ENCODE results near the gene RTEL1.
A peak's percentile ranks its signal among the peaks of the same experiment; 100 is the strongest.

RTEL1 gene

DNA sequence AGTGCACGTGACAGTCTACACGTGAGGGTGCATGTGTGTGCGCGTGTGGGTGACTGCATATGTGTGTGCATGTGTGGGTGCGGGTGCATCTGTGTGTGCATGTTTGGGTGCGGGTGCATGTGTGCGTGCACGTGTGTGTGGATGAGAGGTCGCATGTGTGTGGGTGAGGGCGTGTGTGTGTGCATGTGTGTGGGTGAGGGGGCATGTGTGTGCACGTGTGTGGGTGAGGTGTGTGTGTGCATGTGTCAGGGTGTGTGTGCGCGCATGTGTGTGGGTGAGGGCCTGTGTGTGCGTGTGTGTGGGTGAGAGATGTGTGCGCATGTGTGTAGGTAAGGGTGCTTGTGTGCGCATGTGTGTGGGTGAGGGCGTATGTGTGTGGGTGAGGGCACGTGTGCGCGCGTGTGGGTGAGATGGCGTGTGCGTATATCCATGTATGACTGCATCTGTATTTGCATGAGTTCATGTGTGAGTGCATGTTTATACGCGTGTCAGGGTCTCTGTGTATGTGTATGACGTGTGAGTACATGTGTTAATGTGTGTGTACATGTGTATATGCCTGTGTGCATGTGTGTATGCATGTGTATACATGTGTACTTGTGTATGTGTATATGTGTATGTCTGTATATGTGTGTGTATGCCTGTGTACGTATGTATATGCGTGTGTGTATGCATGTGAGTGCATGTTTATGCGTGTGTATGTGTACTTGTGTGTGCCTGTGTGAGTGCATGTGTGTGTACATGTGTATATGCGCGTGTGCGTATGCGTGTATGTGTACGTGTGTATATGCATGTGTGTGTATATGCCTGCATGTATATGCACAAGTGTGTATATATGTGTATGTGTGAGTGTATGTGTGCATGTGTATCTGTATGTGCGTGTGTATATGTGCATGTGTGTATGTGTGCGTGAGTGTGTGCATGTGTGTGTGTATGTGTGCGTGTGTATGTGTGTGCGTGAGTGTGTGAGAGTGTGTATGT, 74.3 kb downstream of the RTEL1 start:
- DNase-seq: no peak

DNA sequence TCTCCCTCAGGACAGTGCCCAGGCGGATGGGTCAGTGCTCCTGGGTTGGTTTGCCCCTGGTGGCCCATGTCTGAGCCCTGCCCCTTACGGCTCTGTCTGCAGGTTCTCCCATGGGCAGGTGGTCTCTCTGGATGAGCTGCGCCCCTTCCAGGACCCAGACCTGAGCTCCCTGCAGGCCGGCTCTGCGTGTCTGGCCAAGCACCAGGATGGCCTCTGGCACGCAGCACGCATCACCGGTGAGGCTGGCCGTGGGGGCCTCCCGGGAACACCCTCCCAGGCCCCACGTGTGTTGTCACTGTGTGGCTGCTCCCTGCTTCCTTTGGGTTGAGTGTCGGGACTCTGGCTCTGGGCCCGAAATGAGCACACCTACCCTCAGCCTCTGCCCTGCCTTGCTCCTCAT, 75.0 kb downstream of the RTEL1 start:
- no peak for DNase-seq

DNA sequence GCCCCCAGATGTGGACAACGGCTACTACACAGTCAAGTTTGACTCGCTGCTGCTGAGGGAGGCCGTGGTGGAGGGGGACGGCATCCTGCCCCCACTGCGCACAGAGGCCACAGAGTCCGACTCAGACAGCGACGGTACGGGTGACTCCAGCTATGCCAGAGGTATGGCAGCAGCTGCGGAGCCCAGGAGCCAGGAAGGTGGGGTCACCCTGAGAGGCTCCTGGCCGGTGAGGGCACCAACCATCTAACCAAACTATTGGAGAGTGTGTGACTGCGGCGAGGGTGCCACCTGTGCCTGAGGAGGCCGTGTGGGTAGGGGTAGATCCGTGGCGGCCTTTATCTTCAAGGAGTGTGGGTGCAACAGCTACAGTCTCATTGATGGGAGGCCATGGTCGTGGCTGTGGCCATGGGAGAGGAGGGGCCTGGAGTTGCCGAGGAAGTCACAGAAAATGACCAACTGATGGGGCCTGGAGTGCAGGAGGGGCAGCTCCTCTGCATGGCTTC, 75.5 kb downstream of the RTEL1 start:
- DNase-seq: no peak

DNA sequence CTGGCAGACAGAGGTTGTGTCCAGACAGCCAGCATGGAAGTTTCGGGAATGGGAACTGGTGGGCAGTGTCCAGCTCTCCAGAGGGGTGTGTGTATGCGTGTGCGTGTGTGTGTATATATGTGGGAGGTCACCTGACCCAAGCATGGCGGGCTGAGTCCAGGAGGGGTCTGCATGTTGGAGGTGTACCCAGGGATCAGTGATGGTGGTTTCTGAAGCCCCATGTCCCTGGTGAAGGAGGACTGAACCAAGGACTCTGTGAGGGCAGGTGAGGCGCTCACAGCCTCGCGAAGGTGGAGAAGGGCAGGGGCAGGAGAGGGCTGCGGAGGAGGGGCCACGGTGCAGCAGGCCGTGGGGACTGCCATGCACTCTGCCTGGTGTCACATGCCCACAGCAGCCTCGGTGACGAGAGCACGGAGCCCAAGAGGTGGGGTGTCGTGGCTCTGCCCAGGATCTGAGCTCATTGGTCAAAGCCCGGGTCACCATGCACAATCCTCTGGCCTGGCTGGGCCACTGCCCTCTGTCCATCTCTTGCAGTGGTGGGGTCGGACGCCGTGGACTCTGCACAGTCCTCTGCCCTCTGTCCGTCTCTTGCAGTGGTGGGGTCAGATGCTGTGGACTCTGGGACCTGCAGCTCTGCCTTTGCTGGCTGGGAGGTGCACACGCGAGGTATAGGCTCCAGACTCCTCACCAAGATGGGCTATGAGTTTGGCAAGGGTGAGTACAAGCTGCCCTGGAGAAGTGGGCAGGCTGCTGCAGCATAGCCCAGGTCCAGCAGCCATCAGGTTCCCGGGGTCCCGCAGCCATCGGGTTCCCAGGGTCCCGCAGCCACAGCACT, 76.2 kb downstream of the RTEL1 start:
- no peak for DNase-seq

DNA sequence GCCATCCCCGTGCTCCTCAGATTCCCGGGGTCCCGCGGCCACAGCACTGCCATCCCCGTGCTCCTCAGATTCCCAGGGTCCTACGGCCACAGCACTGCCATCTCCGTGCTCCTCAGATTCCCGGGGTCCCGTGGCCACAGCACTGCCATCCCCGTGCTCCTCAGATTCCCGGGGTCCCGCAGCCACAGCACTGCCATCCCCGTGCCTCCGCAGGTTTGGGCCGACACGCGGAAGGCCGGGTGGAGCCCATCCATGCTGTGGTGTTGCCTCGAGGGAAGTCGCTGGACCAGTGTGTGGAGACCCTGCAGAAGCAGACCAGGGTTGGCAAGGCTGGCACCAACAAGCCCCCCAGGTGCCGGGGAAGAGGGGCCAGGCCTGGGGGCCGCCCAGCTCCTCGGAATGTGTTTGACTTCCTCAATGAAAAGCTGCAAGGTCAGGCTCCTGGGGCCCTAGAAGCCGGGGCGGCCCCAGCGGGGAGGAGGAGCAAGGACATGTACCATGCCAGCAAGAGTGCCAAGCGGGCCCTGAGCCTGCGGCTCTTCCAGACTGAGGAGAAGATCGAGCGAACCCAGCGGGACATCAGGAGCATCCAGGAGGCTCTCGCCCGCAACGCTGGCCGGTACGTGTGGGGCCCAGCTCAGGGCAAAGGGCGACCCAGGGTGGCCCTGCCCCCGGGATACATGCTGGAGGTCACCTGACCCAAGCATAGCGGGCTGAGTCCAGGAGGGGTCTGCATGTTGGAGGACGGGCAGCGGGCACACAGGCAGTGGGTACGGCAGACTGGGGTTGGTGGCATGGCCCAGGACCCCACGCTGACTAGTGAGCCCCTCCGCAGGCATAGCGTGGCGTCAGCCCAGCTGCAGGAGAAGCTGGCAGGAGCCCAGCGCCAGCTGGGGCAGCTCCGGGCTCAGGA, 77.1 kb downstream of the RTEL1 start:
- DNase-seq: no peak

DNA sequence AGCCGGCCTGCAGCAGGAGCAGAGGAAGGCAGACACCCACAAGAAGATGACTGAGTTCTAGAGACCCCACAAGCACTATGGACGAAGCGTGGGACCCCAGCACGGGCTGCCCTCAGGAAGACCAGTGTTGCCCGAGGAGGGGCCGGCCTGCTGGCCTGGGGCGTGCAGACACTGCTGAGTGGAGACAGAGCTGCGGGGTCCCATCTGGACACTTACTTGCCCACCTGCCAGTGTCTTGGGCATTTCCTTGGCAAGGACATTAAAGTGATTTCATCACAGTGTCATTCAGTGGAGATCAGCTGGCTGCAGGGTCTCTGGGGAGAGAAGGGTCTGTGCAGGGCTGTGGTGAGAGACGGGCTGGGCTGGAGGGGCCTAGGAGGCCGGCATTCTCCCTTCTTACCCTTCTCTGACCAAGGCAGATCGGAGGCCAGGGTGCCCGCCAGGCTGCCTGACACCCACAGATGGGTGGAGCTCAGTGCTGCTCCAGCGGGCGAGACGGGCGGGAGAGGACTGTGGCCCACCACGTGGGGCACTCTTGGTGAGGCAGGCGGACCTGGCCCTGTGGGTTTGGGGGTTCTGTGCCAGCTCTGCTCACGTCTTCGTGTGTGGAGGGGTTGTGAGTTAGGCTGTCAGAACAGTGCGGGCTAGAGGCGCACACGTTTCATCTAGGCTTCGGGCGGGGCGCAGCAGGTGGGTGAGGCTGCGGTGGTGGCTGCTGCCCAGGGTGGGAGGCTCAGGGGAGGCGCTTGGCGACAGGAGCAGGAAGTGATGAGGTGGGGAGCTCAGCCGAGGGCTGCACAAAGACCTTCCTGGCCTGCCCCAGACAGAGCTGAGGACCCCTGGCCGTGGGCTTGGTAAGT, 78.0 kb downstream of the RTEL1 start, which contains the start of gene LIME1:
LIME1 (plus strand) TSS at position 806 of the 860 bp plus-strand sequence. CDS start 886 bp downstream, outside the sequence.
- DNase-seq: peak; percentile 84

DNA sequence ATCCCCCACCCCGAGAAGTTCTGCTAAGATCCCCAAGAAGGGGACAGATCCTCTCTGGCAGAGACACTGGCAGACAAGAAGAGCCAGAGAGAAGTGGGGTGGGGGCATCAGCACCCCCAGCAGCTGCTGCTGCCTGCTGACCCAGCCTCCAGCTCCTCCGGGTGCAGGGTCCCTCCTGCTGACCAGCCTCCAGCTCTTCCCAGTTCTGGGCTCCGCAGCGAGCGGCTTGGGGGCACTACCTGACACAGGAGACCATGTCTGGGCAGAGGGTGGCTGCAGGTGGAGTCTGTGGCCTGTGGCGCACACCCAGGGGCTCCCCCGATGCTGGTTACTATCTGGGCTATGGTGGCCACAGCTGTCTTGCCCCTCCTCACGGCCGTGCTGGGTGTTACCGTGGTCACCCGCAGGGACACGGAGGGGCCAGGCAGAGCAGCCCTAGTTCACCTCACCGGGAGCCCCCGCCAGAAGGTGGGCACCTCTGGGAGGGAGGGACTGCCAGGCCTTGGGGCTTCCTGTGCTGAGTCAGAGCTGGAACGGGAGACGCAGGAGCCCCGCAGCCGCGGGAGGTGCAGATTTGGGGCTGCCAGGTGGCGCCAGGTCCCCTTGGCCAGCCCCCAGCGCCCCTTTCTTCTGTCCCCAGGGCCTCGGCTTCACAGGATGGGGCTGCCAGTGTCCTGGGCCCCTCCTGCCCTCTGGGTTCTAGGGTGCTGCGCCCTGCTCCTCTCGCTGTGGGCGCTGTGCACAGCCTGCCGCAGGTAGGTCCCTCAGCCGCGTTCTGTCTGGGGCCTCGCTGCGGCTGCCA, 79.0 kb downstream of the RTEL1 start:
- peak; percentile 81 for DNase-seq

DNA sequence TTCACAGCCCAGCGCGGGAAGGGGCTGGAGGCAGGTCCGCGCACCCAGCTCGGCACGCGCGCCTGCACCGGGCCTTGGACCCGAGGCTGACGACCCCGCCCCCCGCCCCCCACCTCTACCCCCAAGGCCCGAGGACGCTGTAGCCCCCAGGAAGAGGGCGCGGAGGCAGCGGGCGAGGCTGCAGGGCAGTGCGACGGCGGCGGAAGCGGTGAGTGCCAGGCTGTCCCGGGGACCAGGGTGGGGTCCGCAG, 79.5 kb downstream of the RTEL1 start:
- DNase-seq: no peak

DNA sequence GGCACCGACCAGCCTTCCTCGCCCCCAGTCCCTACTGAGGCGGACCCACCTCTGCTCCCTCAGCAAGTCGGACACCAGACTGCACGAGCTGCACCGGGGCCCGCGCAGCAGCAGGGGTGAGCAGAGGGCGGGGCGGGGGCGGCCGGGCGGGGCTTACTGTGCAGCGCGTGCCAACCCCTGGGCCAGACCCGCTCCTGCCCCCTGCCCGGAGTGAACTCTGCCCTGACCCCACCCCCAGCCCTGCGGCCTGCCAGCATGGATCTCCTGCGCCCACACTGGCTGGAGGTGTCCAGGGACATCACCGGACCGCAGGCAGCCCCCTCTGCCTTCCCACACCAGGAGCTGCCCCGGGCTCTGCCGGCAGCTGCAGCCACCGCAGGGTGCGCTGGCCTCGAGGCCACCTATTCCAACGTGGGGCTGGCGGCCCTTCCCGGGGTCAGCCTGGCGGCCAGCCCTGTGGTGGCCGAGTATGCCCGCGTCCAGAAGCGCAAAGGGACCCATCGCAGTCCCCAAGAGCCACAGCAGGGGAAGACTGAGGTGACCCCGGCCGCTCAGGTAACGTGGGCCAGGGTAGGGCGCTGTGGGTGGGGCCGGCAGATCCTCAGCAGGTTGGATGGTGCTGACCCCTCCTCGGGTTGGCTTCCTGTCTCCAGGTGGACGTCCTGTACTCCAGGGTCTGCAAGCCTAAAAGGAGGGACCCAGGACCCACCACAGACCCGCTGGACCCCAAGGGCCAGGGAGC, 80.0 kb downstream of the RTEL1 start:
- peak; percentile 73 for DNase-seq

DNA sequence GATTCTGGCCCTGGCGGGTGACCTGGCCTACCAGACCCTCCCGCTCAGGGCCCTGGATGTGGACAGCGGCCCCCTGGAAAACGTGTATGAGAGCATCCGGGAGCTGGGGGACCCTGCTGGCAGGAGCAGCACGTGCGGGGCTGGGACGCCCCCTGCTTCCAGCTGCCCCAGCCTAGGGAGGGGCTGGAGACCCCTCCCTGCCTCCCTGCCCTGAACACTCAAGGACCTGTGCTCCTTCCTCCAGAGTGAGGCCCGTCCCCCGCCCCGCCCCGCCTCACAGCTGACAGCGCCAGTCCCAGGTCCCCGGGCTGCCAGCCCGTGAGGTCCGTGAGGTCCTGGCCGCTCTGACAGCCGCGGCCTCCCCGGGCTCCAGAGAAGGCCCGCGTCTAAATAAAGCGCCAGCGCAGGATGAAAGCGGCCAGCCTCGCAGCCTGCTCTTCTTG, 80.6 kb downstream of the RTEL1 start:
- DNase-seq: no peak

DNA sequence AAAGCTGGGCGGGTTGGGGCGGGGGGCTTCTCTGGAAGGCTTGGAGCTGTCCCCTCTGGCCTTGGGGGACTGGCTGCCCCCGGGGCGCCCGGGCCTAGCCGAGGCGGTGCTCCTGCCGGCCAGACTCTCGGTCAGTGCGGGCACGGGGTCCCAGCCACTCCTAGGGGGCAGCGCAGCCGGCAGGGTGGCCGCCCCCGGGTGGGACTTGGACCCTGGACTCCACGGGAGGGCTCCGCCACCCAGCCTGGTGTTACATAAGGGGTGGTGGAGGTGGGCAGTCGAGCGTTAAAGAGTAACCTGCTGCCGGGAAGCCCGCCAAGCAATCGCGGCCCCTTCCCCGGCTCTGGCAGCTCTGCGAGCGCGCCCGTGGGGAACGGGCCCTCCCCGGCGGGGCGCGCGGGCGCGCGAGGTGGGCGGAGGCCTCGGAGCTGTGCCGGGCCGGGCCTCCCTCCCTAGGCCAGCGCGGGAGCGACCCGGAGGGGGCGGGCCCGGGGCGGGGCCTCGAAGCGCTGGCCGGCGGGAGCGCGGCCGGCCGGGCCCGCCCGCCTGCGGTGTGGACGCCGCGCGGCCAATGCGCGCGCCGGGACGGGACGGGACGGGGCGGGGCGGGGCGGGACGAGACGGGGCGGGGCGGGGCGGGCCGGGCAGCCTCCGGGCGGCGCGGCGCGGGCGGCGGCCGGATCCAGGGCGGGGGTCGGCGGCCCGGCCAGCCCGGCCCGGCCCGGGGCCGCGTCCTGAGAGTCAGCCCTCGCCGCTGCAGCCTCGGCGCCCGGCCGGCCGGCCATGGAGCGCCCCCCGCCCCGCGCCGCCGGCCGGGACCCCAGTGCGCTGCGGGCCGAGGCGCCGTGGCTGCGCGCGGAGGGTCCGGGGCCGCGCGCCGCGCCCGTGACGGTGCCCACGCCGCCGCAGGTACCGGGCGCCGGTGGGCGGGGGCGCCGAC, 81.3 kb downstream of the RTEL1 start, which contains the start of gene SLC2A4RG:
SLC2A4RG (plus strand) TSS at position 647 of the 940 bp plus-strand sequence; CDS start at position 784, 137 bp downstream.
- DNase-seq: peak; percentile 83

DNA sequence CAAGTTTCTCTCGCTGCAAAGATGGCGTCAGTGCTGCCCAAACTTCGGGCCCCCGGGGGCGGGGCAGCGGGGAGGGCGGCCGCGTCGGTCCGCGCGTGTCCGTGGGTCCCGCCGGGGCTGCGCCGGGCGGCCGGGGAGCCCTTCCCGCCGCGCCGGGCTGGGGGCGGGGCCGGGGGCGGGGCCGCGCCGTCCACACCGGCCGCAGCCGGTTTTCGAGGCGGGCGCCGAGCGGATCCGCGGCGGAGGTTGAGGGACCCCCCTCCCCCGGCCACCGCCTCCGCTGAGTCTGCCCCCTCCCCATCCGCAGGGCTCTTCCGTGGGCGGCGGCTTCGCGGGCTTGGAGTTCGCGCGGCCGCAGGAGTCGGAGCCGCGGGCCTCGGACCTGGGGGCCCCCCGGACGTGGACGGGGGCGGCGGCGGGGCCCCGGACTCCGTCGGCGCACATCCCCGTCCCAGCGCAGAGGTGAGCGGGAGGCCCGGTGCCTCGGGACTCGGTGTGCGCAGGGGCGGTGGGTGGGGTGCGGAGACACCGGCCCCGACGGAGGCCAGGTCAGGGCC, 82.0 kb downstream of the RTEL1 start:
- DNase-seq: peak; percentile 77

DNA sequence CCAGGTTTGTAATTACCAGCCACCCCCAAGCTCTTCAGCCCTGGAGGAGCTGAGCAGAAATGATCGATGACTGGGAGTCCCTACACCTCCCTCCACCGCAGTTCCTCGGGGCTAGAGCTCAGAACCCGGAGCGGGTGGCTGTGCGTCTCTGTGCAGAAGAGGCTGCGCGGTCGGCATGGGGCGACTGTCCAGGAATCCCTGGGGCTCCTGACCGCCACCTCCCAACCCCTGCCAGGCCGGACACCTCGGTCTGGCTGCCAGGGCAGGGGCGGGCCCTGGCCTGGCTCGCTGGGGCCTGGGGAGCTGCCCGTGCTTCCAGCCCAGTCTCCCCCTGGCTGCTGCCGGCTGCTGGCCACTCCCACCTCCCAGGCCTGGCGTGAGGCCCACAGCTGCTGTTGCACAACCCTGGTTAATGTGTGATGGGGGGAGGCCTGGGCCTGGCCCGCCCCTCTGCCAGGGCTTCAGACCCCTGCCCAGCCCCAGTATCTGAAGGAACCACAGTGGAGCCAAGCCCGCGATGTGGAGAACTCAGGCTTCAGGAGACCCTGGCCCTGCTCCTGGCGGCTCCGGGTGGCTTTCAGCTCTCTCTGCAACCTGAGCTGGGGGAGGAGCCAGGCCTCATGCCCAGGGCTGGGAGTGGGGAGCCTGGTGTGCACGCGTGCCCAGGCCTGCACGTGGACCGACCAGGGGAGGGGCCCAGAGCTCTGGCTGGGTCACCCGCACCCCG, 82.7 kb downstream of the RTEL1 start:
- DNase-seq: peak; percentile 73

DNA sequence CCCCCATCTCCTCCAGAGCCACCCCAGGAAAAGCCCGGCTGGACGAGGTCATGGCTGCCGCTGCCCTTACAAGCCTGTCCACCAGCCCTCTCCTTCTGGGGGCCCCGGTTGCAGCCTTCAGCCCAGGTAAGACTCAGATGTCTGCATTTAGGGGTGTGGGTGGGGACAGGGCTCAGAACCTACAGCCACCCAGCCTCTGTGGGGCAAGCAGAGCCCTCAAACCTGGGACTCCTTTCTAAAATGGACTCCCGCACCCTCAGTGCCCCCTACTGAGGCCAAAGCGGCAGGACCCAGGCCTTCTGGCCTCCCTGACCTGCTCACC, 83.2 kb downstream of the RTEL1 start:
- DNase-seq: no peak

DNA sequence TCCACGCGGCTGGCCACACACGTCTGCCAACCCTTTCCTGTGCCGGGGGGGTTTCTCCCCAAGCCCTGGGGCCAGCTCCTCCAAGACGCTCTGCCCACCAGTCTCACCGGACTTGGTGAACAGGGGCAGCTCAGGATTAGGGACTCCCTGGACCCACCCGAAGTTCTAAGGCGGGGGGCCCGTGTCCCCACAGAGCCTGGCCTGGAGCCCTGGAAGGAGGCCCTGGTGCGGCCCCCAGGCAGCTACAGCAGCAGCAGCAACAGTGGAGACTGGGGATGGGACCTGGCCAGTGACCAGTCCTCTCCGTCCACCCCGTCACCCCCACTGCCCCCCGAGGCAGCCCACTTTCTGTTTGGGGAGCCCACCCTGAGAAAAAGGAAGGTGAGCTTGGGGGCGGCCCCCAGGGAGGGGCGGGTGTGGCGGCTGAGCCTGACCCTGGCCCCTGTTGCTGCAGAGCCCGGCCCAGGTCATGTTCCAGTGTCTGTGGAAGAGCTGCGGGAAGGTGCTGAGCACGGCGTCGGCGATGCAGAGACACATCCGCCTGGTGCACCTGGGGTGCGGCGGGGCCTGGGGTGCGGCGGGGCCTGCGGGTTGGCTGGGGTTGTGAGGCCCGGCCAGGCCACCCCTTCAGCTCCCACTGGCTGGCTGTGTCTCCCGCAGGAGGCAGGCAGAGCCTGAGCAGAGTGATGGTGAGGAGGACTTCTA, 83.7 kb downstream of the RTEL1 start:
- DNase-seq: no peak

DNA sequence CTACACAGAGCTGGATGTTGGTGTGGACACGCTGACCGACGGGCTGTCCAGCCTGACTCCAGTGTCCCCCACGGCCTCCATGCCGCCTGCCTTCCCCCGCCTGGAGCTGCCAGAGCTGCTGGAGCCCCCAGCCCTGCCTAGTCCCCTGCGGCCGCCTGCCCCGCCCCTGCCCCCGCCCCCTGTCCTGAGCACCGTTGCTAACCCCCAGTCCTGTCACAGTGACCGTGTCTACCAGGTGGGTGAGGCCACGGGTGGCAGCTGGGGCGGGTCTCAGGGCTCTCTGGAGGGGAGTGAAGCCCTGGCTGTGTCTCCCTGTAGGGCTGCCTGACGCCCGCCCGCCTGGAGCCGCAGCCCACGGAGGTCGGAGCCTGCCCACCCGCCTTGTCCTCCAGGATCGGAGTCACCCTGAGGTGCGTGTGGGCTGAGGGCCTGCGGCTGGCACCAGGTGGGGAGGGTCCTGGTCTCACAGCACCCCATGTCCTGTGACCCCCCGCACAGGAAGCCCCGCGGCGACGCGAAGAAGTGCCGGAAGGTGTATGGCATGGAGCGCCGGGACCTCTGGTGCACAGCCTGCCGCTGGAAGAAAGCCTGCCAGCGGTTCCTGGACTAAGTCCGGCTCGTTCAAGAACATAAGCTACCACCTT, 84.4 kb downstream of the RTEL1 start:
- no peak for DNase-seq
